ENCODE results near the gene MRPS11.

DNA sequence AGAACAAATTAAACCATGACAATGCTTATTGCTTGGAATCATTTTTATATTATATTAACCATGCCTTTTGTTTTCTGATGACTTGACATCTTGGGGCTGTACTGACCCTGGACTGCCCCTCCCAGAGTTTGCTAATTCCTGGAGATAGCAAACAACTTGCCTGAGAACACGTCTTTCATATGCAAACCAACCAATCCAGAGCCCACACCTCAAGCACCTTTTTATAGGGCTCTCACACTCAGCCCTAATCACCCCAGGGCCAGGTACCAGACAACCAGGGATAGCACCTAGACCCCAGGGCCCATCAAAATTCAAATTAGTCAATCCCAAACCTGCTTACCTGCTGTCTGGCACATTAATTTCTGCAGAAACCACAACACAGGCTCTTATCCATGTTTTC is 36.9 kb downstream of the MRPS11 start:
- no peak for TF ChIP-seq SMC3 (IDR thresholded peaks at IDR 0.05; ENCODE audit: borderline replicate concordance, low read length)
- TF ChIP-seq MXI1 (IDR thresholded peaks at IDR 0.05; ENCODE audit: low read depth, low read length) = no peak
- TF ChIP-seq, protein P1, sequence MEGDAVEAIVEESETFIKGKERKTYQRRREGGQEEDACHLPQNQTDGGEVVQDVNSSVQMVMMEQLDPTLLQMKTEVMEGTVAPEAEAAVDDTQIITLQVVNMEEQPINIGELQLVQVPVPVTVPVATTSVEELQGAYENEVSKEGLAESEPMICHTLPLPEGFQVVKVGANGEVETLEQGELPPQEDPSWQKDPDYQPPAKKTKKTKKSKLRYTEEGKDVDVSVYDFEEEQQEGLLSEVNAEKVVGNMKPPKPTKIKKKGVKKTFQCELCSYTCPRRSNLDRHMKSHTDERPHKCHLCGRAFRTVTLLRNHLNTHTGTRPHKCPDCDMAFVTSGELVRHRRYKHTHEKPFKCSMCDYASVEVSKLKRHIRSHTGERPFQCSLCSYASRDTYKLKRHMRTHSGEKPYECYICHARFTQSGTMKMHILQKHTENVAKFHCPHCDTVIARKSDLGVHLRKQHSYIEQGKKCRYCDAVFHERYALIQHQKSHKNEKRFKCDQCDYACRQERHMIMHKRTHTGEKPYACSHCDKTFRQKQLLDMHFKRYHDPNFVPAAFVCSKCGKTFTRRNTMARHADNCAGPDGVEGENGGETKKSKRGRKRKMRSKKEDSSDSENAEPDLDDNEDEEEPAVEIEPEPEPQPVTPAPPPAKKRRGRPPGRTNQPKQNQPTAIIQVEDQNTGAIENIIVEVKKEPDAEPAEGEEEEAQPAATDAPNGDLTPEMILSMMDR (IDR thresholded peaks at IDR 0.05 in 2 of 3, conservative IDR thresholded peaks at IDR 0.05 in 1 of 3; ENCODE audit: control insufficient read depth in 2 of 3, extremely low read depth in 1 of 3, insufficient read depth in 1 of 3, low read depth in 3 of 3, low read length in 3 of 3) = no peak
- TF ChIP-seq IRF5 (IDR thresholded peaks at IDR 0.05; ENCODE audit: borderline replicate concordance) = no peak
- no peak for TF ChIP-seq SPI1 (IDR thresholded peaks at IDR 0.05; ENCODE audit: borderline replicate concordance, insufficient read depth, low read depth, low read length)
